Right ventricle myocardium inferior (tissue), 1 donor: ENCODE data around the gene PTH1R. TPM values are rescaled to one million over a fixed set of nuclear protein-coding genes. Genes with fewer than 3 reads are reported as not detected.

Experiments
- ATAC-seq: fragments of 200-7000 bp; cut with Tn5 transposase; one replicate; pipeline ENCODE4 v1.9.1; 2020; ENCODE audit warnings: mild to moderate bottlenecking, moderate library complexity
- DNase-seq: peaks from one replicate; pipeline ENCODE4 v3.0.0; 2021; ENCODE audit errors: missing footprints
- intact Hi-C: fragments of 100-400 bp; cut with DNase I; formaldehyde crosslinking; loops from one replicate; pipeline ENCODE4 v1.11.0; 2022
- long read RNA-seq: library from polyadenylated mRNA; unstranded; transcript quantifications from one replicate; pipeline ENCODE4 v2.0.0, GENCODE V29; 2021
- total RNA-seq: library from RNA; stranded (reverse); fragmentation: NEBNext Ultra II Directional; extraction: Animal tissue kit (Norgen Biotek cat#: 25700); gene quantifications from one replicate; pipeline ENCODE4 v1.2.1, GENCODE V29; 2021
- donor health status: DM: no; HTN: yes; CAD: no; lungs with severe emphysema.

PTH1R gene
- total RNA-seq: 12.7 TPM
- long read RNA-seq, transcript PTH1R-201 (14 exons, 2,123 nt): minor isoform, 5 of 35 reads
- long read RNA-seq, transcript PTH1R-204 (15 exons, 1,914 nt): major isoform, 6 of 35 reads
- long read RNA-seq, partial matches to known transcripts: 6 of 35 reads
- long read RNA-seq, other reads (novel, unspliced or antisense): 18 of 35 reads

GRCh38 chr3:46877406-46878125 is at the start of gene PTH1R:
Gene PTH1R, plus strand, starts transcription at chr3:46877721. Its CDS starts 5,839 bp downstream, at chr3:46883560.
- intact Hi-C loops: no loop called here
- ATAC-seq: no peak
- no peak for DNase-seq

GRCh38 chr3:46829699-46830208 is 47.8 kb upstream of the PTH1R start:
- ATAC-seq: no peak
- intact Hi-C loops: no loop called here

GRCh38 chr3:46830801-46831200 is 46.7 kb upstream of the PTH1R start:
- DNase-seq (no peak), ATAC-seq (no peak)
- intact Hi-C loops: no loop called here

More at GRCh38 chr3:46829699-46830208, 47.8 kb upstream of the PTH1R start:
- DNase-seq: no peak

- intact Hi-C loops: no loop called here
- DNase-seq (no peak), ATAC-seq (no peak)
Measured at GRCh38 chr3:46831316-46831715, 46.2 kb upstream of the PTH1R start.

- ATAC-seq (no peak), DNase-seq (no peak)
- intact Hi-C loops: no loop called here
Measured at GRCh38 chr3:46831841-46832240, 45.7 kb upstream of the PTH1R start.

GRCh38 chr3:46833346-46834300 is 43.9 kb upstream of the PTH1R start:
- intact Hi-C loops: no loop called here
- ATAC-seq: peak; percentile 26
- DNase-seq: peak; percentile 65

- no peak for ATAC-seq
- intact Hi-C loops: no loop called here
- DNase-seq: no peak
Measured at GRCh38 chr3:46835054-46835453, 42.5 kb upstream of the PTH1R start.

GRCh38 chr3:46835491-46835890 is 42.0 kb upstream of the PTH1R start:
- DNase-seq (peak; percentile 42), ATAC-seq (no peak)
- intact Hi-C loops: no loop called here

GRCh38 chr3:46838301-46838700 is 39.2 kb upstream of the PTH1R start:
- intact Hi-C loops: no loop called here
- no peak for ATAC-seq
- no peak for DNase-seq

- no peak for ATAC-seq
- intact Hi-C loops: no loop called here
- DNase-seq: no peak
Measured at GRCh38 chr3:46840491-46840890, 37.0 kb upstream of the PTH1R start.

- ATAC-seq: no peak
- intact Hi-C loops: no loop called here
- no peak for DNase-seq
Measured at GRCh38 chr3:46843508-46843907, 34.0 kb upstream of the PTH1R start.

- ATAC-seq: no peak
- DNase-seq: no peak
- intact Hi-C loops: no loop called here
Measured at GRCh38 chr3:46844397-46844796, 33.1 kb upstream of the PTH1R start.

GRCh38 chr3:46844881-46845312 is 32.6 kb upstream of the PTH1R start:
- intact Hi-C loops: loop anchor here (5.0 kb wide), 1 partner anchor 138 kb away; no protein-coding TSS in a partner anchor
- DNase-seq: no peak
- ATAC-seq: no peak

GRCh38 chr3:46845397-46845859 is 32.1 kb upstream of the PTH1R start:
- ATAC-seq (peak; percentile 51), DNase-seq (peak; percentile 86)
- intact Hi-C loops: loop anchor here (5.0 kb wide), 1 partner anchor 138 kb away; no protein-coding TSS in a partner anchor

- peak; percentile 68 for ATAC-seq
- intact Hi-C loops: loop anchor here (5.0 kb wide), 1 partner anchor 139 kb away; no protein-coding TSS in a partner anchor
- DNase-seq: peak; percentile 91
Measured at GRCh38 chr3:46845860-46846623, 31.5 kb upstream of the PTH1R start.

GRCh38 chr3:46846624-46847542 is 30.6 kb upstream of the PTH1R start:
- no peak for ATAC-seq

GRCh38 chr3:46847744-46848143 is 29.8 kb upstream of the PTH1R start:
- intact Hi-C loops: loop anchor here (5.0 kb wide), 1 partner anchor 140 kb away; no protein-coding TSS in a partner anchor
- no peak for ATAC-seq
- no peak for DNase-seq

More at GRCh38 chr3:46846624-46847542, 30.6 kb upstream of the PTH1R start:
- no peak for DNase-seq
- intact Hi-C loops: loop anchor here (5.0 kb wide), 1 partner anchor 140 kb away; no protein-coding TSS in a partner anchor
